BJ (cell line): ENCODE data around the gene ECSCR. TPM values are rescaled to one million over a fixed set of nuclear protein-coding genes. Genes with fewer than 3 reads are reported as not detected.
A peak's percentile ranks its signal among the peaks of the same experiment; 100 is the strongest.

Experiments used
- CTCF ChIA-PET: fragments of 350-600 bp; formaldehyde crosslinking; extraction: SDS; loops from one replicate; lab custom pipeline; 2021; ENCODE audit warnings: antibody characterized with exemption, inconsistent platforms; lab: Yijun Ruan, JAX
- POLR2A ChIA-PET: fragments of 300-600 bp; sonication (Branson Sonifier 250); formaldehyde crosslinking; extraction: SDS; loops from one replicate; lab custom pipeline; 2021; ENCODE audit warnings: antibody characterized with exemption; lab: Charles Lee
- DNase-seq: peaks from one replicate; pipeline ENCODE4 v3.0.0-alpha.2; 2011; ENCODE audit warnings: low read depth
- H3K27me3 ChIP-seq: 2 replicates; pipeline ENCODE4 v1.6.0; 2011; ENCODE audit warnings: low read length; ENCODE audit not compliant: control insufficient read depth, insufficient read depth
- H3K36me3 ChIP-seq: 2 replicates; pipeline ENCODE4 v1.5.1; 2011; ENCODE audit warnings: low read length; ENCODE audit not compliant: control insufficient read depth, insufficient read depth
- H3K4me3 ChIP-seq: 2 replicates; pipeline ENCODE4 v1.5.1; 2011; ENCODE audit warnings: low read depth, mild to moderate bottlenecking, control low read depth, low read length
- CTCF ChIP-seq: IDR thresholded peaks from 2 replicates; pipeline ENCODE4 v1.5.1; 2011; ENCODE audit warnings: low read depth, mild to moderate bottlenecking, control low read depth, inconsistent platforms, low read length, moderate library complexity; ENCODE audit not compliant: insufficient read depth
- polyA plus RNA-seq: library from polyadenylated mRNA; depleted of rRNA; stranded (reverse); fragments of >200 nt; gene quantifications from 2 replicates; pipeline ENCODE4 v1.2.3, GENCODE V29; 2011

The ECSCR gene
- polyA plus RNA-seq, 1 experiment: 0.38 TPM

GRCh38 chr5:139439013-139439903 is 23.3 kb downstream of the ECSCR start, which contains the start of gene DNAJC18:
TSS of gene DNAJC18 (minus strand) at chr5:139439525. CDS start at chr5:139439445, 80 bp downstream.
- POLR2A ChIA-PET: interaction anchor here (0.6 kb wide), 1 partner anchor 61 kb away, joined by 11 read pairs; no protein-coding TSS in a partner anchor
- H3K36me3 ChIP-seq: no peaks in the 10 kb centered on the region
- DNase-seq: no peak
- no peak for TF ChIP-seq CTCF
- CTCF ChIA-PET: interaction anchor here (0.5 to 2.3 kb wide), 4 partner anchors 16 to 123 kb away, joined by 4 to 12 read pairs (median 7); no protein-coding TSS in a partner anchor
- H3K27me3 ChIP-seq: no peaks in the 10 kb centered on the region
- peak within 1 kb of the TSS; percentile 69 for H3K4me3 ChIP-seq

GRCh38 chr5:139438707-139439012 is 23.9 kb downstream of the ECSCR start:
- TF ChIP-seq CTCF: no peak
- ChIA-PET POLR2A (no interaction called here), CTCF (interaction anchor here (0.5 to 2.3 kb wide), 4 partner anchors 15 to 124 kb away, joined by 4 to 12 read pairs (median 7); no protein-coding TSS in a partner anchor)
- no peaks in the 10 kb centered on the region for H3K27me3 ChIP-seq
- H3K4me3 ChIP-seq: peak overlapping the region; percentile 69
- DNase-seq: no peak
- no peaks in the 10 kb centered on the region for H3K36me3 ChIP-seq

- no peaks in the 10 kb centered on the region for H3K36me3 ChIP-seq
- ChIA-PET CTCF (interaction anchor here (0.8 to 1.5 kb wide), 3 partner anchors 10 to 15 kb away, joined by 3 to 8 read pairs (median 8); no protein-coding TSS in a partner anchor), POLR2A (no interaction called here)
- TF ChIP-seq CTCF: no peak
- no peak overlapping the region for H3K4me3 ChIP-seq
- DNase-seq: no peak
- H3K27me3 ChIP-seq: no peaks in the 10 kb centered on the region
These were observed 26.9 kb downstream of the ECSCR start for GRCh38 chr5:139435676-139436075.

- no peak for DNase-seq
- no peaks in the 10 kb centered on the region for H3K27me3 ChIP-seq
- TF ChIP-seq CTCF: no peak
- CTCF ChIA-PET: no interaction called here
- POLR2A ChIA-PET: no interaction called here
- no peak overlapping the region for H3K4me3 ChIP-seq
- H3K36me3 ChIP-seq: no peaks in the 10 kb centered on the region
These were observed 30.8 kb downstream of the ECSCR start for GRCh38 chr5:139431706-139432105.

GRCh38 chr5:139430015-139430414 is 32.5 kb downstream of the ECSCR start:
- Histone ChIP-seq H3K4me3 (no peak overlapping the region), H3K27me3 (no peaks in the 10 kb centered on the region), H3K36me3 (no peaks in the 10 kb centered on the region)
- ChIA-PET CTCF (interaction anchor here (0.6 to 1.1 kb wide), 3 partner anchors 10 to 17 kb away, joined by 3 read pairs; no protein-coding TSS in a partner anchor), POLR2A (no interaction called here)
- DNase-seq: no peak
- TF ChIP-seq CTCF: no peak
